ENCODE data around the gene CNN2. TPM values are rescaled to one million over a fixed set of nuclear protein-coding genes. Genes with fewer than 3 reads are reported as not detected.

CNN2 gene
- total and polyA plus RNA-seq, 9 donors = 60.6 to 438 (median 192) TPM

DNA sequence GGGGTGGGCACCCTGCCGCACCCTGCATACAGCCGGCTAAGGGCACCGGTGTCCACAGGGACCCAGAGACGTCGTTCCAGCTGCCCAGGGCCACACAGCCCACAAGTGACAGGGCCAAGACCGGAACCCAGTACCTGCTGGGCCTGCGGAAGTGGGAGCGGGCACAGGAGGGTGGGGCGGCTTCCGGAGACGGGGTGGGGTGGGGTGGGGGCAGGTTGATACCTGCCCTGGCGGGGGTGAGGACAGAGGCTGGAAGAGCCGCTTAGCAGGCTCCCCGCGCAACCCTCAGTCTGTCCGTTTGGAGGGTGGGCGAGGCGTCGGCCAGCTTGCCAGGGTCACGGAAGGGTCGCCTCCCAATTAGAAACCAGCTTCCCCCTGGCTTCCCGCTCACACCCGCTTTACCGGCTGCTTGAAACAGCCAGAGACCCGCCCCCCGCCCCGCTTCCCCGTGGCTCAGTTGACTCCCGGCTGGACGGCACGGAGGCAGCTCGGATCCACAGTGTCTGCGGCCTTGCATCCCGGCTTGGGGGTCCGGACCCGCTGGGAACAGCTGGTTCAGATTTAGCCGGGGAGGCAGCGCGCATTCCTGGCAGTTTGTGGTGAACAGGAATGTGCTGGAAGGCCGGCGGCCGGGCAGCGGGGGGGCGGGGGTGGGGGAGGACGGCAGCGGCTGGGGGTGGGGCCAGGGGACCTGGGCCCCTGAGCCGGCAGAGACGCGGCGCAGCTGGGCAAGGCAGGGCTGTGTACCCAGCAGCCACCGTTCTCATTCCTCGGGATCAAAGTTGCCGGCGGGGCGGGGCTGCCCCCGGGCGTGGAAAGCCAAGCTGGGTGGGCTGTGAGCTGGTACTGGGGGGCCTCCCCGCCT lies 1.9 kb downstream of the CNN2 start:
- H3K36me3 ChIP-seq = no peaks in the 10 kb centered on the region
- TF ChIP-seq POLR2A (IDR thresholded peaks at IDR 0.05) = no peak
- TF ChIP-seq, protein P1, sequence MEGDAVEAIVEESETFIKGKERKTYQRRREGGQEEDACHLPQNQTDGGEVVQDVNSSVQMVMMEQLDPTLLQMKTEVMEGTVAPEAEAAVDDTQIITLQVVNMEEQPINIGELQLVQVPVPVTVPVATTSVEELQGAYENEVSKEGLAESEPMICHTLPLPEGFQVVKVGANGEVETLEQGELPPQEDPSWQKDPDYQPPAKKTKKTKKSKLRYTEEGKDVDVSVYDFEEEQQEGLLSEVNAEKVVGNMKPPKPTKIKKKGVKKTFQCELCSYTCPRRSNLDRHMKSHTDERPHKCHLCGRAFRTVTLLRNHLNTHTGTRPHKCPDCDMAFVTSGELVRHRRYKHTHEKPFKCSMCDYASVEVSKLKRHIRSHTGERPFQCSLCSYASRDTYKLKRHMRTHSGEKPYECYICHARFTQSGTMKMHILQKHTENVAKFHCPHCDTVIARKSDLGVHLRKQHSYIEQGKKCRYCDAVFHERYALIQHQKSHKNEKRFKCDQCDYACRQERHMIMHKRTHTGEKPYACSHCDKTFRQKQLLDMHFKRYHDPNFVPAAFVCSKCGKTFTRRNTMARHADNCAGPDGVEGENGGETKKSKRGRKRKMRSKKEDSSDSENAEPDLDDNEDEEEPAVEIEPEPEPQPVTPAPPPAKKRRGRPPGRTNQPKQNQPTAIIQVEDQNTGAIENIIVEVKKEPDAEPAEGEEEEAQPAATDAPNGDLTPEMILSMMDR (IDR thresholded peaks at IDR 0.05) = no peak
- TF ChIP-seq EP300 (IDR thresholded peaks at IDR 0.05) = no peak
- DNase-seq = peak; percentile 83 to 92 (median 87)
- H3K27ac ChIP-seq = peak overlapping the region; percentile 87 to 95
- intact Hi-C loops (cut with DNase I) = loop anchor here in 2 of 4 donors (5.0 to 10.0 kb wide), 2 partner anchors 69 to 217 kb away; partner anchors contain the start of genes ATP5F1D (in 1 of the 2), MIDN (in 1 of the 2) and POLR2E (in 1 of the 2)
- whole genome bisulfite sequencing, 3 donors = 1 to 3% (median 1%) methylated on average over 37 to 58 of the region's 58 CpGs
- H3K4me3 ChIP-seq = peak overlapping the region; percentile 83
- no peaks in the 10 kb centered on the region for H3K27me3 ChIP-seq
- peaks cover 8% of the 10 kb centered on the region for H3K4me1 ChIP-seq (ENCODE audit: insufficient read depth)
- no peaks in the 10 kb centered on the region for H3K9me3 ChIP-seq

DNA sequence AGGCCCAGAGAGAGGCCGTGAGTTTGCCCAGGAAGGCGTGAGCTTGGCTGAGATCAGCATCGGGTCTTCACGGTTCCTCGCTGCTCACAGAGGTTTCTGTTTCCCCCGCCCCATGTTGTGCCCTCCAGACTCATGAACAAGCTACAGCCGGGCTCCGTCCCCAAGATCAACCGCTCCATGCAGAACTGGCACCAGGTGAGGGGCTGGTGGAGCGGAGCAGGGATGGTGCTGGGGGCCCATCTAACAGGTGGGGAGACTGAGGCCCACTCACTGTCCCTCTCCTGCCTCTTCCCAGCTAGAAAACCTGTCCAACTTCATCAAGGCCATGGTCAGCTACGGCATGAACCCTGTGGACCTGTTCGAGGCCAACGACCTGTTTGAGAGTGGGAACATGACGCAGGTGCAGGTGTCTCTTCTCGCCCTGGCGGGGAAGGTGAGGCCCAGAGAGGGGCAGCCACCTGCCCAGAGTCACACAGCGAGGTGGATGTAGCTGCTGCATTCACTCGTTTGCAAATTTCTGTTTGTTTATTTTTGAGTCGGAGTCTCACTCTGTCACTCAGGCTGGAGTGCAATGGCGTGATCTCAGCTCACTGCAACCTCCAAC lies 6.0 kb downstream of the CNN2 start:
- no peaks in the 10 kb centered on the region for H3K36me3 ChIP-seq
- H3K4me3 ChIP-seq = no peak overlapping the region
- no peak for TF ChIP-seq EP300 (IDR thresholded peaks at IDR 0.05)
- TF ChIP-seq, protein P1 (IDR thresholded peaks at IDR 0.05) = no peak
- no peak for TF ChIP-seq POLR2A (IDR thresholded peaks at IDR 0.05)
- intact Hi-C loops (cut with DNase I) = no loop called here
- no peak overlapping the region for H3K27ac ChIP-seq
- 84 to 85% (median 84%) methylated on average over 20 of the region's 20 CpGs for WGBS, 3 donors
- no peak for DNase-seq
- H3K9me3 ChIP-seq = no peaks in the 10 kb centered on the region
- H3K27me3 ChIP-seq = no peaks in the 10 kb centered on the region
- H3K4me1 ChIP-seq (ENCODE audit: insufficient read depth) = peaks cover 4% of the 10 kb centered on the region

DNA sequence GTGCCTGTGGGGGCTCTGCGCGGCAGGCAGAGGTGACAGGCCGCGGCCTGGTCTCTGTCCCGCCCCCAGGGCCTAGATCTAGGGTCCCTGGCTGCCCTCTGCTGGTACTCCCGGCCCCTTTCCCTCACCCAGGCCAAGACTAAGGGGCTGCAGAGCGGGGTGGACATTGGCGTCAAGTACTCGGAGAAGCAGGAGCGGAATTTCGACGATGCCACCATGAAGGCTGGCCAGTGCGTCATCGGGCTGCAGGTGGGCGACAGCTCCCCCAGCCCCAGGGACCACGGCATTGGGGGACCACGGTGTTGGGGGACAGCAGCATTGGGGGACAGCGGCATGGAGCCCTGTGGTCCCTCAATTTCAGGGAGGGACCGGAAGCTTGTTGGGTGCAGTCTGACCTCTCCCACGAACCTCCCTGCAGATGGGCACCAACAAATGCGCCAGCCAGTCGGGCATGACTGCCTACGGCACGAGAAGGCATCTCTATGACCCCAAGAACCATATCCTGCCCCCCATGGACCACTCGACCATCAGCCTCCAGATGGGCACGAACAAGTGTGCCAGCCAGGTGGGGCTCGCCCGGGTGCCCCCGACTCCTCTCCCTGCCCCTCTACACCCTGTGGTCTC lies 9.7 kb downstream of the CNN2 start:
- intact Hi-C loops (cut with DNase I) = no loop called here
- no peak overlapping the region for H3K27ac ChIP-seq
- H3K4me1 ChIP-seq (ENCODE audit: insufficient read depth) = peaks cover 9% of the 10 kb centered on the region
- no peaks in the 10 kb centered on the region for H3K36me3 ChIP-seq
- H3K4me3 ChIP-seq = no peak overlapping the region
- 84 to 90% (median 86%) methylated on average over 29 of the region's 29 CpGs for WGBS, 3 donors
- no peak for TF ChIP-seq EP300 (IDR thresholded peaks at IDR 0.05)
- TF ChIP-seq, protein P1 (IDR thresholded peaks at IDR 0.05) = no peak
- no peak for TF ChIP-seq POLR2A (IDR thresholded peaks at IDR 0.05)
- H3K9me3 ChIP-seq = no peaks in the 10 kb centered on the region
- H3K27me3 ChIP-seq = no peaks in the 10 kb centered on the region
- no peak for DNase-seq

DNA sequence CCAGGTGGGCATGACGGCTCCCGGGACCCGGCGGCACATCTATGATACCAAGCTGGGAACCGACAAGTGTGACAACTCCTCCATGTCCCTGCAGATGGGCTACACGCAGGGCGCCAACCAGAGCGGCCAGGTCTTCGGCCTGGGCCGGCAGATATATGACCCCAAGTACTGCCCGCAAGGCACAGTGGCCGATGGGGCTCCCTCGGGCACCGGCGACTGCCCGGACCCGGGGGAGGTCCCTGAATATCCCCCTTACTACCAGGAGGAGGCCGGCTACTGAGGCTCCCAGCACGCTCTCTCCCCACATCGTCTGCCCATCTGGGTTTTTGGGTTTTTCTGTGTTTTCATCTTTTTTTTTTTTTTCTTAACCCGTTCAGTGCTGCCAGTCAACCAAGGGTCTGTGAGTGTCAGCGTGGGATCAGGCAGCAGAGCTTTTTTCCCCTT lies 11.2 kb downstream of the CNN2 start:
- H3K36me3 ChIP-seq = no peaks in the 10 kb centered on the region
- H3K9me3 ChIP-seq = no peaks in the 10 kb centered on the region
- H3K4me1 ChIP-seq (ENCODE audit: insufficient read depth) = peaks cover 13% of the 10 kb centered on the region
- no peak overlapping the region for H3K4me3 ChIP-seq
- no peak for DNase-seq
- TF ChIP-seq, protein P1 (IDR thresholded peaks at IDR 0.05) = no peak
- TF ChIP-seq POLR2A (IDR thresholded peaks at IDR 0.05) (no peak), EP300 (IDR thresholded peaks at IDR 0.05) (no peak)
- peaks cover 5% of the 10 kb centered on the region for H3K27me3 ChIP-seq
- 67 to 80% (median 71%) methylated on average over 22 of the region's 22 CpGs for WGBS, 3 donors
- intact Hi-C loops (cut with DNase I) = no loop called here
- no peak overlapping the region for H3K27ac ChIP-seq

Measured in ovary (tissue), 9 donors.